Suprapubic skin (tissue), 4 donors: ENCODE measurements around the gene PRCC. TPM values are rescaled to one million over a fixed set of nuclear protein-coding genes. Genes with fewer than 3 reads are reported as not detected.

Experiments used
- DNase-seq, 2 donors: peaks; one replicate each; pipeline ENCODE4 v3.0.0-alpha.2; 2019; ENCODE audit warnings: low spot score in 2 of 2
- H3K27ac ChIP-seq: fragments of 200-600 bp; sonication (generic); one replicate; pipeline ENCODE4 v1.5.1; 2019
- H3K27me3 ChIP-seq: fragments of 200-600 bp; sonication (generic); one replicate; pipeline ENCODE4 v1.5.1; 2019
- H3K36me3 ChIP-seq: fragments of 200-600 bp; sonication (generic); one replicate; pipeline ENCODE4 v1.5.1; 2019
- H3K4me1 ChIP-seq: fragments of 200-600 bp; sonication (generic); one replicate; pipeline ENCODE4 v1.5.1; 2019
- H3K4me3 ChIP-seq: fragments of 200-600 bp; sonication (generic); one replicate; pipeline ENCODE4 v1.5.1; 2019; ENCODE audit warnings: mild to moderate bottlenecking
- H3K9me3 ChIP-seq: fragments of 200-600 bp; sonication (generic); one replicate; pipeline ENCODE4 v1.5.1; 2019
- CTCF ChIP-seq, 2 donors: fragments of 200-600 bp in 1 of 2; fragments of 450-650 bp in 1 of 2; sonication (generic) in 1 of 2; IDR thresholded peaks; one replicate each; pipeline ENCODE4 v1.5.1; 2016 to 2019; ENCODE audit warnings: antibody characterized with exemption in 2 of 2, mild to moderate bottlenecking in 1 of 2, moderate library complexity in 1 of 2
- EP300 ChIP-seq: sonication (generic); formaldehyde crosslinking; IDR thresholded peaks from one replicate; pipeline ENCODE4 v1.6.1; 2017; ENCODE audit warnings: antibody characterized with exemption
- POLR2A ChIP-seq, 2 donors: fragments of 450-650 bp; IDR thresholded peaks; one replicate each; pipeline ENCODE4 v1.6.1; 2017; ENCODE audit warnings: antibody characterized with exemption in 2 of 2, mild to moderate bottlenecking in 2 of 2, moderate library complexity in 2 of 2
- POLR2AphosphoS5 ChIP-seq, 3 donors: sonication (generic); formaldehyde crosslinking; IDR thresholded peaks; one replicate each; pipeline ENCODE4 v1.6.1; 2017; ENCODE audit warnings: antibody characterized with exemption in 3 of 3
- WGBS: methylation state at CpG from one replicate; pipeline ENCODE4 v1.1.5; 2018; 5-methylcytosine and 5-hydroxymethylcytosine counted together
- total RNA-seq, 4 donors: library from RNA; depleted of rRNA; stranded (reverse); fragments of >200 nt; gene quantifications; one replicate each; pipeline ENCODE4 v1.1.0, GENCODE V29; 2016

The PRCC gene
- total RNA-seq, 4 donors from 2014 or later = 39.1 to 50.1 (median 43.3) TPM

DNA sequence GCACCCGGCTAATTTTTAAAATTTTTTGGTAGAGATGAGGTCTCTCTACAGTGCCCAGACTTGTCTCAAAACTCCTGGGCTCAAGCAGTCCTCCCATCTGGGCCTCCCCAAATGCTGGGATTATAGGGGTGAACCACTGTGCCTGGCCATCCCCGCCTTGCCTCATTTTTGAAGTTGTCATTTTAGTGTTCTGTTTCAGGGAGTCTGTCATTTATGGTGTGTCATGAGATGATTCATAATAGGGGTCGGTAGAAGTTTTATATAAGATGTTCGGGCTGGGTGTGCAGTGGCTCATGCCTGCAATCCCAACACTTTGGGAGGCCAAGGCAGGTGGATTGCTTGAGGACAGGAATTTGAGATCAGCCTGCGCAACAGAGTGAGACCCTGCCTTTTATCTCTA lies 8.5 kb downstream of the PRCC start:
- Histone ChIP-seq H3K27me3 (no peaks in the 10 kb centered on the region), H3K9me3 (no peaks in the 10 kb centered on the region), H3K36me3 (peaks cover 5% of the 10 kb centered on the region), H3K27ac (no peak overlapping the region), H3K4me3 (no peak overlapping the region), H3K4me1 (peaks cover 28% of the 10 kb centered on the region)
- DNase-seq = no peak
- 81% methylated on average over 5 of the region's 5 CpGs for WGBS
- no peak for TF ChIP-seq EP300
- no peak for TF ChIP-seq POLR2AphosphoS5 (IDR thresholded peaks at IDR 0.05)
- TF ChIP-seq CTCF (IDR thresholded peaks at IDR 0.05) = no peak
- TF ChIP-seq POLR2A (IDR thresholded peaks at IDR 0.05) = no peak

DNA sequence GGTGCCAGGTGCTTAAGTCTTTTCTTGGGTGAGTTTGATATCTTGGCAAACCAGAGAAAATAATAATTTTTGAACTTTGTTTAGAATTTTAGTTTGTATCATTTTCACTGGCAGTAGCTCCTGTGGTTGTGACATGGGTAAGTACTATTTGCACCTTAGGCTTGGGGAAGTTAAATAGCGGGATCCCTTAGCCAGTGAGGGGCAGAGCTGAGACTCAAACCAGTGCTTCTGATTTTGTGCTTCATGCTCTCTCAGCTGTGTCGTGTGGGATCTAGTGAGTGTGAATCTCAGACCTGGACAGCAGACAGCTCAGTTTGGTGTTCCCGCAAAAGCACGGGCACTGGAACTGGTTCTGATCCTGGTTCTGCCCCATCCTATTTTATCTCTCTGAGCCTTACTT lies 9.6 kb downstream of the PRCC start:
- DNase-seq = no peak
- no peak overlapping the region for H3K4me3 ChIP-seq
- 56% methylated on average over 4 of the region's 4 CpGs for WGBS
- H3K36me3 ChIP-seq = peaks cover 3% of the 10 kb centered on the region
- H3K27ac ChIP-seq = no peak overlapping the region
- no peak for TF ChIP-seq POLR2AphosphoS5 (IDR thresholded peaks at IDR 0.05)
- peaks cover 28% of the 10 kb centered on the region for H3K4me1 ChIP-seq
- H3K9me3 ChIP-seq = no peaks in the 10 kb centered on the region
- H3K27me3 ChIP-seq = no peaks in the 10 kb centered on the region

GRCh38 chr1:156777573-156777972 lies 10.2 kb downstream of the PRCC start:
- Histone ChIP-seq H3K9me3 (no peaks in the 10 kb centered on the region), H3K4me1 (peaks cover 23% of the 10 kb centered on the region), H3K4me3 (no peak overlapping the region), H3K36me3 (peaks cover 9% of the 10 kb centered on the region), H3K27me3 (no peaks in the 10 kb centered on the region), H3K27ac (no peak overlapping the region)
- DNase-seq = no peak
- TF ChIP-seq EP300 (no peak), CTCF (IDR thresholded peaks at IDR 0.05) (no peak), POLR2AphosphoS5 (IDR thresholded peaks at IDR 0.05) (no peak), POLR2A (IDR thresholded peaks at IDR 0.05) (no peak)
- 35% methylated on average over 1 of the region's 1 CpG for WGBS

- Histone ChIP-seq H3K36me3 (peaks cover 45% of the 10 kb centered on the region), H3K27me3 (no peaks in the 10 kb centered on the region), H3K9me3 (no peaks in the 10 kb centered on the region), H3K27ac (no peak overlapping the region), H3K4me1 (peaks cover 12% of the 10 kb centered on the region), H3K4me3 (no peak overlapping the region)
- TF ChIP-seq EP300 = no peak
- TF ChIP-seq POLR2AphosphoS5 (IDR thresholded peaks at IDR 0.05) = no peak
- TF ChIP-seq CTCF (IDR thresholded peaks at IDR 0.05) = no peak
- no peak for TF ChIP-seq POLR2A (IDR thresholded peaks at IDR 0.05)
- no peak for DNase-seq
Measured at GRCh38 chr1:156781585-156782186, 14.4 kb downstream of the PRCC start.

DNA sequence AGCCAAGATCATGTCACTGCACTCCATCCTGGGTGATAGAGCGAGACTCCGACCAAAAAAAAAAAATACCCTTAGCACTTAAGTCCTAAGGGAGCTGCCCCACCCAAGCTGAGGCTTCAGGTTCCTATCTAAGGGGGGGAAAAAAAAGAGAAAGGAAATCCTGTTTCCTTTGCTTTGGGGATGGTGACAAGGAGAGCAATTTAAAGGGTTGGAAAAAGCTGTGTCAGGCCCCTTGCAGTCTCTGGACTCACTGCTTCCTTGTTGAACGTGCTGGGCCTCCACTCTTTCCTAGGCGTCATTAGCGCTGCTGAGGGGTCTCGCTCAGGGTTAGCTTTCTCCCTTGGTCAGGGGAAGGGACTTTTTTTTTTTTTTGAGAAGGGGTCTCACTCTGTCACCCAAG lies 18.1 kb downstream of the PRCC start:
- H3K27ac ChIP-seq = no peak overlapping the region

More for the DNA sequence above, 18.1 kb downstream of the PRCC start:
- Histone ChIP-seq H3K4me1 (peaks cover 7% of the 10 kb centered on the region), H3K36me3 (peaks cover 69% of the 10 kb centered on the region), H3K27me3 (no peaks in the 10 kb centered on the region), H3K4me3 (no peak overlapping the region), H3K9me3 (no peaks in the 10 kb centered on the region)
- DNase-seq = no peak
- 93% methylated on average over 6 of the region's 6 CpGs for WGBS
- no peak for TF ChIP-seq POLR2AphosphoS5 (IDR thresholded peaks at IDR 0.05)
- no peak for TF ChIP-seq EP300
- no peak for TF ChIP-seq POLR2A (IDR thresholded peaks at IDR 0.05)
- TF ChIP-seq CTCF (IDR thresholded peaks at IDR 0.05) = no peak
